Neural progenitor cell (in vitro differentiated cells): ENCODE measurements around the gene PDP2. TPM values are rescaled to one million over a fixed set of nuclear protein-coding genes. Genes with fewer than 3 reads are reported as not detected.

Experiments used
- DNase-seq: peaks from one replicate; pipeline ENCODE4 v3.0.0-alpha.2; 2016; ENCODE audit warnings: low spot score
- H2AFZ ChIP-seq: fragments of 200-600 bp; sonication (generic); replicated peaks from 2 replicates; pipeline ENCODE4 v1.6.1; 2016; ENCODE audit warnings: antibody characterized with exemption
- H3F3A ChIP-seq: fragments of 200-600 bp; sonication (generic); 2 replicates; pipeline ENCODE4 v1.6.1; 2016; ENCODE audit warnings: antibody characterized with exemption, low read depth
- H3K27ac ChIP-seq: fragments of 200-600 bp; sonication (generic); 2 replicates; pipeline ENCODE4 v1.5.1; 2016; ENCODE audit warnings: mild to moderate bottlenecking
- H3K27me3 ChIP-seq: fragments of 200-600 bp; sonication (generic); 2 replicates; pipeline ENCODE4 v1.6.1; 2016; ENCODE audit warnings: mild to moderate bottlenecking, moderate library complexity
- H3K36me3 ChIP-seq: fragments of 200-600 bp; sonication (generic); 2 replicates; pipeline ENCODE4 v1.5.1; 2016
- H3K4me1 ChIP-seq: fragments of 200-600 bp; sonication (generic); 2 replicates; pipeline ENCODE4 v1.6.1; 2016; ENCODE audit warnings: mixed run types
- H3K4me2 ChIP-seq: fragments of 200-600 bp; sonication (generic); 2 replicates; pipeline ENCODE4 v1.6.1; 2016
- H3K4me3 ChIP-seq: fragments of 200-600 bp; sonication (generic); 2 replicates; pipeline ENCODE4 v1.5.1; 2016
- H3K79me2 ChIP-seq: fragments of 200-600 bp; sonication (generic); 2 replicates; pipeline ENCODE4 v1.6.1; 2016; ENCODE audit warnings: low read depth
- H3K9ac ChIP-seq: fragments of 200-600 bp; sonication (generic); 2 replicates; pipeline ENCODE4 v1.6.1; 2016
- H3K9me3 ChIP-seq: fragments of 200-600 bp; sonication (generic); 2 replicates; pipeline ENCODE4 v1.5.1; 2016; ENCODE audit warnings: low read depth
- H4K20me1 ChIP-seq: fragments of 200-600 bp; sonication (generic); 2 replicates; pipeline ENCODE4 v1.6.1; 2016; ENCODE audit warnings: low read depth
- H3K27ac Mint-ChIP-seq: 3 replicates; pipeline ENCODE4 v1.8.0; 2021; ENCODE audit warnings: mixed read lengths
- H3K27me3 Mint-ChIP-seq: 2 replicates; pipeline ENCODE4 v1.8.0; 2022; ENCODE audit warnings: low read depth, mild to moderate bottlenecking, inconsistent platforms, moderate library complexity, mixed read lengths; ENCODE audit not compliant: insufficient read depth
- H3K36me3 Mint-ChIP-seq: 3 replicates; pipeline ENCODE4 v1.8.0; 2021; ENCODE audit warnings: mixed read lengths
- H3K4me1 Mint-ChIP-seq: 3 replicates; pipeline ENCODE4 v1.8.0; 2021; ENCODE audit warnings: mixed read lengths
- H3K4me3 Mint-ChIP-seq: 3 replicates; pipeline ENCODE4 v1.8.0; 2021; ENCODE audit warnings: mild to moderate bottlenecking, moderate library complexity, mixed read lengths
- H3K9me3 Mint-ChIP-seq: 3 replicates; pipeline ENCODE4 v1.8.0; 2020; ENCODE audit warnings: mixed read lengths
- CTCF ChIP-seq: fragments of 200-600 bp; sonication (generic); IDR thresholded peaks from 2 replicates; pipeline ENCODE4 v1.5.1; 2017; ENCODE audit warnings: antibody characterized with exemption, mild to moderate bottlenecking
- EZH2 ChIP-seq: fragments of 200-600 bp; sonication (generic); IDR thresholded peaks from 2 replicates; pipeline ENCODE4 v1.6.1; 2017; ENCODE audit warnings: antibody characterized with exemption, mild to moderate bottlenecking, moderate library complexity
- EZH2phosphoT487 ChIP-seq: fragments of 200-600 bp; sonication (generic); IDR thresholded peaks from 2 replicates; pipeline ENCODE4 v1.6.1; 2017; ENCODE audit warnings: antibody characterized with exemption
- total RNA-seq: library from RNA; depleted of rRNA; stranded (reverse); fragments of >200 nt; gene quantifications from 2 replicates; pipeline ENCODE4 v1.2.3, GENCODE V29; 2015; ENCODE audit warnings: low replicate concordance

PDP2 gene
- total RNA-seq, 1 donor from 2014 or later: 6.6 TPM

DNA sequence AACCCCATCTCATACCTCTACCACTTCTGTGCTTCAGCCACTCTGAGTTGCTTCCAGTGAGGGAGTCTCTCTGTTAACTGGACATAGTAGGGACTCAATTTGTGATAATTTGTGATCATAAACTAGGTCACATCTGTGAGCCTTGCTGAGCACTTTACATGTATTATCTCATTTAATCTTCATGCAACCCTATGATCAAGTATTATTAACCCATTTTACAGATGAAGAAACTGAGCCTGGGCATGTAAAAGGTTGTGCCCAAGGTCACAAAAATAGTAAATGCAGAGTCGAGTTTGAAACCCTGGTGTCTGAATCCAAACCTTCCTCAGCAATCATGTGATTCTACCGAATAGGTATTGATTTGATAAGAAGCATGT lies 18.6 kb downstream of the PDP2 start:
- Mint-ChIP-seq H3K4me3 (no peak overlapping the region), H3K36me3 (no peaks in the 10 kb centered on the region), H3K9me3 (no peaks in the 10 kb centered on the region), H3K27ac (no peak overlapping the region), H3K27me3 (peaks cover 9% of the 10 kb centered on the region), H3K4me1 (peaks cover 23% of the 10 kb centered on the region)
- Histone ChIP-seq H3K4me2 (no peak overlapping the region), H3K4me3 (no peak overlapping the region), H3F3A (no peaks in the 10 kb centered on the region), H3K36me3 (no peaks in the 10 kb centered on the region), H3K27me3 (no peaks in the 10 kb centered on the region), H3K9ac (no peak overlapping the region), H3K4me1 (no peaks in the 10 kb centered on the region), H3K9me3 (no peaks in the 10 kb centered on the region), H4K20me1 (no peaks in the 10 kb centered on the region), H3K27ac (no peak overlapping the region), H3K79me2 (no peaks in the 10 kb centered on the region), H2AFZ (no peak overlapping the region)
- no peak for DNase-seq
- TF ChIP-seq CTCF: no peak
- TF ChIP-seq EZH2: no peak
- TF ChIP-seq EZH2phosphoT487: no peak

DNA sequence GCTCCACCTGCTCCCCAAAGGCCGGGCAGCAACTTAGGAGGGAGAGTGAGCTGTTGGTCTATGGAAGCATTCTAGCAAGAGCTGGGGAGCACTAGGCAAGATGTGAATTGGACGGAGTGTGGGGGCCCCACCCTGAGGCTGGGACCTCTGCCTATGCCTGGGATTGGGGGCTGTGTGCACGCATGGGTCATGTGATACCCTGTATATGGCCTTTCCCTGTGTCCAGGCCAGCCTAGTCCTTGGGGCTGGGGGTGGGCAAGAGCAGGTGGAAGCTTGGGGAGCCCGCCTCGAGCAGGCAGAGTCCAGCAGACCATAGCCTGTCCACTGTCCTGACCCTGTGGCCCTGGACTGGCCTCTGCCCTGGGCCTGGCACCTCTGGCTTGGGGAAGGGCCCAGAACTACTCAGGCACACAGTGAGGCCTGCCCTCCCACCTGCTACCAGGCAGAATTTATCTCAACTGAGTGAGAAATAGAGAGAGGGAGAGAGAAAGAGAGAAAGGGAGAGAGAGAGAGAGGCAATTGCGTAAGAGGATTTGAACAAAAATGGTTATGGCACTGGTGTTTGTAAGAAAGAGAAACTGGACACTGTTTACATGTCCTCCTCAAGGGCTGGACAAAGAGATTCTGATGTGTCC lies 19.1 kb downstream of the PDP2 start:
- H3K9me3 ChIP-seq: no peaks in the 10 kb centered on the region
- H3K36me3 ChIP-seq: no peaks in the 10 kb centered on the region
- no peak overlapping the region for H3K27ac ChIP-seq
- H3K27ac Mint-ChIP-seq: no peak overlapping the region
- H3K79me2 ChIP-seq: no peaks in the 10 kb centered on the region
- H3K4me1 ChIP-seq: no peaks in the 10 kb centered on the region
- H3F3A ChIP-seq: no peaks in the 10 kb centered on the region
- no peaks in the 10 kb centered on the region for H3K36me3 Mint-ChIP-seq
- no peaks in the 10 kb centered on the region for H3K27me3 ChIP-seq
- no peak overlapping the region for H3K4me3 ChIP-seq
- H3K4me1 Mint-ChIP-seq: peaks cover 23% of the 10 kb centered on the region
- no peaks in the 10 kb centered on the region for H3K9me3 Mint-ChIP-seq
- H3K27me3 Mint-ChIP-seq: peaks cover 9% of the 10 kb centered on the region
- no peak overlapping the region for H3K4me2 ChIP-seq
- H3K9ac ChIP-seq: no peak overlapping the region
- no peak overlapping the region for H3K4me3 Mint-ChIP-seq
- no peak for TF ChIP-seq EZH2
- TF ChIP-seq CTCF: no peak
- TF ChIP-seq EZH2phosphoT487: no peak
- H4K20me1 ChIP-seq: no peaks in the 10 kb centered on the region
- no peak for DNase-seq
- H2AFZ ChIP-seq: no peak overlapping the region

- Histone ChIP-seq H3K9ac (peak overlapping the region; percentile 23), H3K4me3 (no peak overlapping the region), H3K27ac (no peak overlapping the region), H2AFZ (no peak overlapping the region), H3K4me2 (no peak overlapping the region), H3K36me3 (no peaks in the 10 kb centered on the region), H3K4me1 (no peaks in the 10 kb centered on the region), H4K20me1 (no peaks in the 10 kb centered on the region), H3F3A (no peaks in the 10 kb centered on the region), H3K79me2 (no peaks in the 10 kb centered on the region), H3K9me3 (no peaks in the 10 kb centered on the region), H3K27me3 (no peaks in the 10 kb centered on the region)
- no peak for TF ChIP-seq CTCF
- no peak for TF ChIP-seq EZH2
- no peak for TF ChIP-seq EZH2phosphoT487
- peak; percentile 31 for DNase-seq
- Mint-ChIP-seq H3K4me3 (no peak overlapping the region), H3K27ac (no peak overlapping the region), H3K9me3 (no peaks in the 10 kb centered on the region), H3K27me3 (peaks cover 9% of the 10 kb centered on the region), H3K4me1 (peaks cover 26% of the 10 kb centered on the region), H3K36me3 (no peaks in the 10 kb centered on the region)
These were observed 19.8 kb downstream of the PDP2 start for GRCh38 chr16:66899945-66900710.
